NCI-H1436 treated with DMSO at 0.1 percent for 48 hours (cell line): ENCODE data around the gene ABCD2.
"Not testable (repeated sequence)": the region's sequence is repeated elsewhere in the genome, so short reads cannot be mapped to it uniquely, and the experiment has no call there.

Experiments
- DNase-seq: peaks from one replicate; lab custom pipeline; 2025; lab: John Stamatoyannopoulos, UW

The ABCD2 gene

GRCh38 chr12:39612250-39612649 lies 7.4 kb downstream of the ABCD2 start:
- DNase-seq, result no peak

GRCh38 chr12:39611818-39612217 lies 7.8 kb downstream of the ABCD2 start:
- DNase-seq, result no peak

- no peak for DNase-seq
These were observed 9.1 kb downstream of the ABCD2 start for GRCh38 chr12:39610436-39611025.

- no peak for DNase-seq
These were observed 12.7 kb downstream of the ABCD2 start for GRCh38 chr12:39606712-39607423.

- no peak for DNase-seq
These were observed 13.6 kb downstream of the ABCD2 start for GRCh38 chr12:39605996-39606395.

GRCh38 chr12:39605501-39605900 lies 14.1 kb downstream of the ABCD2 start:
- DNase-seq, result no peak

GRCh38 chr12:39603065-39603464 lies 16.5 kb downstream of the ABCD2 start:
- DNase-seq, result no peak

GRCh38 chr12:39601951-39602350 lies 17.7 kb downstream of the ABCD2 start:
- not testable (repeated sequence) for DNase-seq

GRCh38 chr12:39595928-39596327 lies 23.7 kb downstream of the ABCD2 start:
- DNase-seq, result no peak

- DNase-seq, result no peak
These were observed 27.3 kb downstream of the ABCD2 start for GRCh38 chr12:39592295-39592694.

- no peak for DNase-seq
These were observed 31.3 kb downstream of the ABCD2 start for GRCh38 chr12:39588348-39588747.

- DNase-seq, result no peak
These were observed 32.4 kb downstream of the ABCD2 start for GRCh38 chr12:39587225-39587624.

- DNase-seq, result no peak
These were observed 32.8 kb downstream of the ABCD2 start for GRCh38 chr12:39586816-39587215.

GRCh38 chr12:39581592-39581991 lies 38.0 kb downstream of the ABCD2 start:
- DNase-seq, result no peak

GRCh38 chr12:39575498-39575875 lies 44.1 kb downstream of the ABCD2 start:
- DNase-seq, result no peak

GRCh38 chr12:39574785-39575497 lies 44.7 kb downstream of the ABCD2 start:
- no peak for DNase-seq

GRCh38 chr12:39574378-39574777 lies 45.2 kb downstream of the ABCD2 start:
- no peak for DNase-seq

GRCh38 chr12:39573971-39574370 lies 45.6 kb downstream of the ABCD2 start:
- no peak for DNase-seq

- no peak for DNase-seq
These were observed 47.1 kb downstream of the ABCD2 start for GRCh38 chr12:39572551-39572950.

- DNase-seq, result no peak
These were observed 48.3 kb downstream of the ABCD2 start for GRCh38 chr12:39571351-39571750.

- DNase-seq, result no peak
These were observed 66.1 kb downstream of the ABCD2 start for GRCh38 chr12:39553476-39553875.

GRCh38 chr12:39544211-39544610 lies 75.4 kb downstream of the ABCD2 start:
- not testable (repeated sequence) for DNase-seq

- no peak for DNase-seq
These were observed 78.1 kb downstream of the ABCD2 start for GRCh38 chr12:39541471-39541870.
